Thoracic aorta (tissue), 2 donors: ENCODE data around the gene PRSS33. TPM values are rescaled to one million over a fixed set of nuclear protein-coding genes. Genes with fewer than 3 reads are reported as not detected.

ENCODE experiments used
- ATAC-seq: fragments of 150-250 bp; one replicate; pipeline ENCODE4 v1.8.0; 2017; ENCODE audit warnings: low read depth; ENCODE audit not compliant: insufficient number of reproducible peaks, low FRiP score
- DNase-seq: peaks from one replicate; pipeline ENCODE4 v3.0.0-alpha.2; 2020; ENCODE audit warnings: low spot score
- H3K27ac ChIP-seq, 2 donors: fragments of 200-600 bp; sonication (generic); 1 replicate in 1 of 2; 2 replicates in 1 of 2; pipeline ENCODE4 v1.5.1; 2016; ENCODE audit warnings: mild to moderate bottlenecking in 2 of 2, moderate library complexity in 2 of 2
- H3K27me3 ChIP-seq: fragments of 200-600 bp; sonication (generic); replicated peaks from 2 replicates; pipeline ENCODE4 v1.6.0; 2016; ENCODE audit warnings: mild to moderate bottlenecking; ENCODE audit not compliant: insufficient read depth
- H3K36me3 ChIP-seq: fragments of 200-600 bp; sonication (generic); one replicate; pipeline ENCODE4 v1.5.1; 2016
- H3K4me1 ChIP-seq, 2 donors: fragments of 200-600 bp; sonication (generic); 1 replicate in 1 of 2; 2 replicates in 1 of 2; pipeline versions ENCODE4 v1.5.1 to v1.6.0; 2016; ENCODE audit warnings: low read depth in 2 of 2, mild to moderate bottlenecking in 1 of 2; ENCODE audit not compliant: control insufficient read depth in 1 of 2
- H3K4me3 ChIP-seq: fragments of 200-600 bp; sonication (generic); 2 replicates; pipeline ENCODE4 v1.5.1; 2016; ENCODE audit warnings: mild to moderate bottlenecking
- H3K9me3 ChIP-seq: fragments of 200-600 bp; sonication (generic); 2 replicates; pipeline ENCODE4 v1.5.1; 2016
- total RNA-seq, 2 donors: library from RNA; depleted of rRNA; stranded (reverse); fragments of >200 nt; gene quantifications; one replicate each; pipeline versions ENCODE4 v1.1.0 to v1.2.3, GENCODE V29; 2016
- TF ChIP-seq, protein P1 (sequence below): fragments of 200-600 bp; sonication (generic); IDR thresholded peaks from one replicate; pipeline ENCODE4 v1.5.1; 2019; ENCODE audit warnings: antibody characterized with exemption

Gene PRSS33
- total RNA-seq, 2 donors from 2014 or later = not detected

DNA sequence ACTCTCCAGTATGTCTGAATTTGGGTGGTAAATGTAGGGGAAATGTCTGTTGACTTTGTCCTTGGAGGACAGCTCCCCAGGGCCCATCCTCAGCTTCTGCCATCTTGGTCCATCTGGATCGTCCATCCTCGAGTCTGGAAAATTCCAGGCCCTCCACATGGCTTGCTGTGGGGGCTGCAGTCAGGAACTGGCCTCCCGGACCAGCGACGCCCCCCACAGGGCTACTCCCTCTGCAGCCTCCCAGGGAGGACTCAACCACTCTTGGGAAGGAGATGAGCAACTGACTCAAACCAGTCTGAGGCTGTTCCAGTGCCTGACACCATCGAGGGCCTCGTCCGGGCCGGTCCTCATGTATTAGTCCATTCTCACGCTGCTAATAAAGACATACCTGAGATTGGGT is 37.3 kb upstream of the PRSS33 start:
- TF ChIP-seq, protein P1, sequence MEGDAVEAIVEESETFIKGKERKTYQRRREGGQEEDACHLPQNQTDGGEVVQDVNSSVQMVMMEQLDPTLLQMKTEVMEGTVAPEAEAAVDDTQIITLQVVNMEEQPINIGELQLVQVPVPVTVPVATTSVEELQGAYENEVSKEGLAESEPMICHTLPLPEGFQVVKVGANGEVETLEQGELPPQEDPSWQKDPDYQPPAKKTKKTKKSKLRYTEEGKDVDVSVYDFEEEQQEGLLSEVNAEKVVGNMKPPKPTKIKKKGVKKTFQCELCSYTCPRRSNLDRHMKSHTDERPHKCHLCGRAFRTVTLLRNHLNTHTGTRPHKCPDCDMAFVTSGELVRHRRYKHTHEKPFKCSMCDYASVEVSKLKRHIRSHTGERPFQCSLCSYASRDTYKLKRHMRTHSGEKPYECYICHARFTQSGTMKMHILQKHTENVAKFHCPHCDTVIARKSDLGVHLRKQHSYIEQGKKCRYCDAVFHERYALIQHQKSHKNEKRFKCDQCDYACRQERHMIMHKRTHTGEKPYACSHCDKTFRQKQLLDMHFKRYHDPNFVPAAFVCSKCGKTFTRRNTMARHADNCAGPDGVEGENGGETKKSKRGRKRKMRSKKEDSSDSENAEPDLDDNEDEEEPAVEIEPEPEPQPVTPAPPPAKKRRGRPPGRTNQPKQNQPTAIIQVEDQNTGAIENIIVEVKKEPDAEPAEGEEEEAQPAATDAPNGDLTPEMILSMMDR = no peak
- Histone ChIP-seq H3K4me1 (no peaks in the 10 kb centered on the region), H3K4me3 (no peak overlapping the region), H3K27ac (no peak overlapping the region), H3K36me3 (no peaks in the 10 kb centered on the region), H3K27me3 (no peaks in the 10 kb centered on the region), H3K9me3 (no peaks in the 10 kb centered on the region)
- ATAC-seq (no peak), DNase-seq (no peak)

DNA sequence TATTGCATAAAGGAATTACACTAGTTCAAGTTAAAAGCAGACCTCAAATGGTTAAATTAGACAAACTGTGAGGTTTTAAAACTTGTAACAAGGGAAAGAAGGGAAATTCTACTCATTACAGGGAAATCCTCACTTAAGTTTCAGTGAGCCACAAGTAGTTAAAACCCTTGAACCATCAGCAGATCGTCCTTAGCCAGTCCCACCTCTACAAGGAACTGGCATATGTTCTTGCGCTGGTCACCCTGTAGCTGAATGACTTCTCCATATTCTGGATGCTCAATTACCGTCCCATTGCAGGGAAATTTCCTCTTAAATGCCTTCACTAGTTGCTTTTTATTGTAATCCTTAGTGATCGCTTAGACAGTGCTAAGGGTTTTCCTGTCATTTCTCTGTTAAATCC is 35.1 kb upstream of the PRSS33 start:
- Histone ChIP-seq H3K27me3 (no peaks in the 10 kb centered on the region), H3K36me3 (no peaks in the 10 kb centered on the region), H3K9me3 (no peaks in the 10 kb centered on the region), H3K4me3 (no peak overlapping the region), H3K4me1 (no peaks in the 10 kb centered on the region), H3K27ac (no peak overlapping the region)
- TF ChIP-seq, protein P1 = no peak
- no peak for ATAC-seq
- no peak for DNase-seq

GRCh38 chr16:2822158-2822495 is 34.8 kb upstream of the PRSS33 start:
- no peaks in the 10 kb centered on the region for H3K36me3 ChIP-seq
- H3K4me3 ChIP-seq = no peak overlapping the region
- TF ChIP-seq, protein P1 = no peak
- H3K27me3 ChIP-seq = no peaks in the 10 kb centered on the region
- ATAC-seq = no peak
- H3K4me1 ChIP-seq = no peaks in the 10 kb centered on the region
- no peak overlapping the region for H3K27ac ChIP-seq
- DNase-seq = no peak
- no peaks in the 10 kb centered on the region for H3K9me3 ChIP-seq

DNA sequence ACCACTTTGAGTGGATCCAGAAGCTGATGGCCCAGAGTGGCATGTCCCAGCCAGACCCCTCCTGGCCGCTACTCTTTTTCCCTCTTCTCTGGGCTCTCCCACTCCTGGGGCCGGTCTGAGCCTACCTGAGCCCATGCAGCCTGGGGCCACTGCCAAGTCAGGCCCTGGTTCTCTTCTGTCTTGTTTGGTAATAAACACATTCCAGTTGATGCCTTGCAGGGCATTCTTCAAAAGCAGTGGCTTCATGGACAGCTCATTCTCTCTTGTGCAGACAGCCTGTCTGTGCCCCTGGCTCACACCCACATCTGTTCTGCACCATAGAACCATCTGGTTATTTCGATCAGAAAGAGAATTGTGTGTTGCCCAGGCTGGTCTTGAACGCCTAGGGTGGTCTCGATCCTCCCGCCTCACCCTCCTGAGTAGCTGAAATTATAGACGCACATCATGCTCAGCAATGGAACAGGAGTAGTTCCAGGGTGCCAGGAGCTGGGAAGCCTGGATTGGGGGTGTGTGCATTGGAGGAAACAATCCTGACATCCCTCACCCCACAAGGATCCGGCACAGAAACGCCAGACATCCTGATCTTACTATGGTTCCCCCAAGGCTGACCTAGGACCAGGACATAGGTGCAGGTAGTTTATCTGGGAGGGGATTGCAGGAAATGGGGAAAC is 34.3 kb upstream of the PRSS33 start:
- H3K4me3 ChIP-seq = no peak overlapping the region
- no peaks in the 10 kb centered on the region for H3K9me3 ChIP-seq
- no peaks in the 10 kb centered on the region for H3K4me1 ChIP-seq
- H3K36me3 ChIP-seq = no peaks in the 10 kb centered on the region
- no peak overlapping the region for H3K27ac ChIP-seq
- DNase-seq = no peak
- TF ChIP-seq, protein P1 = no peak
- ATAC-seq = no peak
- H3K27me3 ChIP-seq = no peaks in the 10 kb centered on the region

DNA sequence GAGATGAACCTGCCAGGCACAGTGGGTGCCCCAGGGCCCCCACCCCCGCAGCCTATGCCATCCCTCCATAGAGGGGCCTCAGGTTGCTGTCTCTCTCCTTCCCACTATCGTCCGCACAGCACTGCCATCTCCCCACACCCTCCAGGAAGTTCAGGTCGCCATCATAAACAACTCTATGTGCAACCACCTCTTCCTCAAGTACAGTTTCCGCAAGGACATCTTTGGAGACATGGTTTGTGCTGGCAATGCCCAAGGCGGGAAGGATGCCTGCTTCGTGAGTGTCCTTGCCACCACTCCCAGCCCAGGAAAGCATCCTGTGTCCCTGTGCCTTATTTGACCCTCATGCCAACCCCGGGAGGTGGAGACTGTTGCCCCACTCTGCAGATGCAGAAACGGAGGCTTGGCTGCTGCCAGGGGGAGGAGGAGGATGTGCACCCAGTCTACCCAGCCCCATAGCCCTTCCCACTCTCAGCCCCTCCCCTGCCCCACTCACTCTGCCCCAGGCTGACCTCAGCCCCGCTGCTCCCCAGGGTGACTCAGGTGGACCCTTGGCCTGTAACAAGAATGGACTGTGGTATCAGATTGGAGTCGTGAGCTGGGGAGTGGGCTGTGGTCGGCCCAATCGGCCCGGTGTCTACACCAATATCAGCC is 33.6 kb upstream of the PRSS33 start:
- Histone ChIP-seq H3K27me3 (no peaks in the 10 kb centered on the region), H3K9me3 (no peaks in the 10 kb centered on the region), H3K36me3 (no peaks in the 10 kb centered on the region), H3K27ac (no peak overlapping the region), H3K4me3 (no peak overlapping the region), H3K4me1 (no peaks in the 10 kb centered on the region)
- no peak for ATAC-seq
- TF ChIP-seq, protein P1 = no peak
- DNase-seq = no peak
